NCI-H2227 (cell line): ENCODE data around the gene BRI3.
A peak's percentile ranks its signal among the peaks of the same experiment; 100 is the strongest.

Experiments
- DNase-seq: peaks from one replicate; lab custom pipeline; 2025; ENCODE audit not compliant: unreplicated experiment; lab: John Stamatoyannopoulos, UW

The BRI3 gene, protein sequence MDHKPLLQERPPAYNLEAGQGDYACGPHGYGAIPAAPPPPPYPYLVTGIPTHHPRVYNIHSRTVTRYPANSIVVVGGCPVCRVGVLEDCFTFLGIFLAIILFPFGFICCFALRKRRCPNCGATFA

GRCh38 chr7:98280791-98281756 is at the start of gene BRI3:
BRI3 (plus strand) TSS chr7:98281686; CDS start chr7:98281796, 110 bp downstream.
- peak; percentile 94 for DNase-seq

DNA sequence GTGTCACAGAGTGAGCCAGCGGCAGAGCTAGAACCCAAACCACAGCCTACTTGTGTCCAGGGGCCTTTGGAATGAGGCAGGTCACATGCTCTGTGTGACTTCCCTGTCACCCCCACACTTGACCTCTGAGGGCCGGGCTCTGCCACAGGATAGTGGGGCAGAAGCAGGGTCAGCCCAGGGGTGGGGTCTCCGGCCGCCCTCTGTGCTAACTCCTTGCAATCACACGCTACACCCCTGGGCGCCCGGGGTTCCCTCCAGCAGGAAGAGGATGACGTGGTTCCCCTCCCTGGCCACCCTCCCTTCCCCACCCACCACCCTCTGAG is 49.3 kb upstream of the BRI3 start:
- DNase-seq: no peak

DNA sequence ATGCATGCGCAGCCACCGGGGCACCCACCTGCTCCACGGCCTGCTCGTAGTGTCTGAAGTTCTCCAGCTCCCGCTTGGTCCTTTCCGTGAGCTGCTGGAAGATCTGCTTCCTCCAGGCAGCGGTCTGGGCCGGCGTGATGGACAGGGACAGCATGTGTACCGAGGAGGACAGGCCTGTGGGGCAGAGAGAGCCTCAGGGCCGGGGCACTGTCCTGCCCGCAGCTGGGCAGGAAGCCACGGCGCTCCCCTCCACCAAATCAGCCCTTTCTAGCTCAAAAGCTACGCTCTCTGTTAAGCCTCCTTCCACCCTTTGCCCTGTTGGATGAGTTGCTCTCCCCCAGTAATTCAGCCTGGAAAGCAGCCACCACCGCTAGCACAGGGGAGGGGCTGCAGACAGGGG is 48.7 kb upstream of the BRI3 start:
- DNase-seq: no peak

GRCh38 chr7:98233219-98234070 is 48.0 kb upstream of the BRI3 start:
- no peak for DNase-seq

GRCh38 chr7:98234429-98235147 is 46.9 kb upstream of the BRI3 start:
- DNase-seq: no peak

- no peak for DNase-seq
Observed at GRCh38 chr7:98235901-98236300, 45.6 kb upstream of the BRI3 start.

GRCh38 chr7:98236355-98237185 is 44.9 kb upstream of the BRI3 start:
- no peak for DNase-seq

- no peak for DNase-seq
Observed at GRCh38 chr7:98238076-98238475, 43.4 kb upstream of the BRI3 start.

DNA sequence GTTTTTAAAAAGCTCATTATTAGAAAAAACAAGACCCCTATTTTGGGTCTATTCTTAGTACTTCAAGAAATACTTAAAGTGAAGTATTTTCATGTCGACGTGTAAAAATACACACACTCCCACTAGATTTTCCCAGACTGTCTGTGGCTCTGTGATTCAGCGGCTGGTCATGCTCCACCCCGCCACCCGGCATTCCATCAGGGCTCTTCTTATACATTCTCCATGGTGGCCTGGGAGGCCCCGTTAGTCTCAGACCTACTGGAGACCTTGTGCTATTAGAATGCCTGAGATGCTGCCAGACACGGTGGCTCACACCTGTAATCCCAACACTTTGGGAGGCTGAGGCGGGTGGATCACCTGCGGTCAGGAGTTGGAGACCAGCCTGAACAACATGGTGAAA is 42.5 kb upstream of the BRI3 start:
- no peak for DNase-seq

GRCh38 chr7:98240961-98241673 is 40.4 kb upstream of the BRI3 start:
- DNase-seq: peak; percentile 47

- DNase-seq: no peak
Observed at GRCh38 chr7:98241674-98242241, 39.7 kb upstream of the BRI3 start.

- DNase-seq: no peak
Observed at GRCh38 chr7:98242342-98242741, 39.1 kb upstream of the BRI3 start.

DNA sequence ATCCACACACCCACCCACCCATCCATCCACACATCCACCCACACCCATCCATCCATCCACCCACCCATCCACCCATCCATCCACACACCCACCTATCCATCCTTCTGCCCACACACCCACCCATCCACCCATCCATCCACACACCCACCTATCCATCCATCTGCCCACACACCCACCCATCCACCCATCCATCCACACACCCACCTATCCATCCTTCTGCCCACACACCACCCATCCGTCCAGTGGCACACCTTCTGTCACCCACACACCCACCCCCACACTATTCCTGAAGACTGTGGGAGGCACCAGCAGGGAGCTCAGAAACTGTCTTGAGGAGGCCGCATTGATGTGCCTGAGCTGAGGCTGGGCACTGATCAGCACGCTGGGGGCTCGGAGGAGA is 38.6 kb upstream of the BRI3 start:
- DNase-seq: no peak

DNA sequence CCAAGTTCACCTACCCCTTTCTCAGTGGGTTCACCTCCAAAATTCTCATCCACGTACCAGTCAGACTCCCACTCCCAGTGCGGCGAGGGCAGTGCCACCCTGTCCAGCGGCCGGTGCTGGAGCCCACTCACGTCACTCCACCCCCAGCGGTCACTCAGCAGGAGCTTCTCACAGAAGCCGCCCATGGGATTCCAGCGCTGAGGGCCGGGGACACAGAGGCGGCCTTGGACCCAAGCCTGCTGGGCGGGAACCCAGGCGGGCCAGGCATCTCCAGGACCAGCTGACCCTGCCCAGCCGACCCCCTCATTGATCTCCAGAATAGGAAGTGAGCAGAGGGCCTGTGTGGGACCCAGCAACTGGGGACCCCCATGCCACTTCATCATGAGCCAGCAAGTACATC is 36.6 kb upstream of the BRI3 start:
- no peak for DNase-seq

- DNase-seq: no peak
Observed at GRCh38 chr7:98248156-98248555, 33.3 kb upstream of the BRI3 start.

DNA sequence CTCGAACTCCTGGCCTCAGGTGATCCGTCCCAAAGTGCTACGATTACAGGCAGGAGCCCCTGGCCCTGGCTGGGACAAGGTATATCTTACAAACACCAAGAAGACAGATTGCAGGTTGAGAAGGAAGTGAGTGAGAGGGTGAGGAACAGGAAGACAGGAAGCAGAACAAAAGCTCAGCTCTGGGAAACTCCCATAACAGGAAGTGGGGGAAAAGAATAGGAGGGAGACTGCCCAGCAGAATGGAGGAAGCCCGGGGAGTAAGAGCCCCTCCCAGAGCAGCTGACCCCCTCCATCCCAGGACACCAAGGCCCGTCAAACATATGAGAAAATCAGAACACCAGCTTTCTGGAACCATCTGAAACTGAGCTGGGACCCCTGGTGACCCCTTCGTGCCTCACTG is 32.4 kb upstream of the BRI3 start:
- no peak for DNase-seq

- DNase-seq: no peak
Observed at GRCh38 chr7:98250789-98251188, 30.7 kb upstream of the BRI3 start.

DNA sequence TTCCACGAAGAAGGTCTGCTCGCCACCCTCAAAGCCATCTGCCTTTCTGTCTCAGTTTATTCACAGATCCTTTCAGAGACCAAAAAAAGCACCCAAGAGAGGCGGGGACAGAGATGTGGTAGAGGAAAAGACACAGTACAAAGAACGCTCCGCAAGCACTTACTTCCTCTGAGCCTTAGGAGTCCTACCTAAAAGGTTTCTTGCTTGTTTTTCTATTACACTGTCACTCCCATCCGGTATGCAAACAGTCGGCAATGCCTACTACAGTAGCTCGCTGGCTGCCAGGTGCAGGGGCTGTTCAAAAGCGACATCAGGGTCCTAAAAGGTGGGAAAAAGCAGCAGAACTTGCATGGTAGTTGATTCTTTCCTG is 30.3 kb upstream of the BRI3 start:
- no peak for DNase-seq
